ENCODE data around the gene SIMC1.

Gene SIMC1

DNA sequence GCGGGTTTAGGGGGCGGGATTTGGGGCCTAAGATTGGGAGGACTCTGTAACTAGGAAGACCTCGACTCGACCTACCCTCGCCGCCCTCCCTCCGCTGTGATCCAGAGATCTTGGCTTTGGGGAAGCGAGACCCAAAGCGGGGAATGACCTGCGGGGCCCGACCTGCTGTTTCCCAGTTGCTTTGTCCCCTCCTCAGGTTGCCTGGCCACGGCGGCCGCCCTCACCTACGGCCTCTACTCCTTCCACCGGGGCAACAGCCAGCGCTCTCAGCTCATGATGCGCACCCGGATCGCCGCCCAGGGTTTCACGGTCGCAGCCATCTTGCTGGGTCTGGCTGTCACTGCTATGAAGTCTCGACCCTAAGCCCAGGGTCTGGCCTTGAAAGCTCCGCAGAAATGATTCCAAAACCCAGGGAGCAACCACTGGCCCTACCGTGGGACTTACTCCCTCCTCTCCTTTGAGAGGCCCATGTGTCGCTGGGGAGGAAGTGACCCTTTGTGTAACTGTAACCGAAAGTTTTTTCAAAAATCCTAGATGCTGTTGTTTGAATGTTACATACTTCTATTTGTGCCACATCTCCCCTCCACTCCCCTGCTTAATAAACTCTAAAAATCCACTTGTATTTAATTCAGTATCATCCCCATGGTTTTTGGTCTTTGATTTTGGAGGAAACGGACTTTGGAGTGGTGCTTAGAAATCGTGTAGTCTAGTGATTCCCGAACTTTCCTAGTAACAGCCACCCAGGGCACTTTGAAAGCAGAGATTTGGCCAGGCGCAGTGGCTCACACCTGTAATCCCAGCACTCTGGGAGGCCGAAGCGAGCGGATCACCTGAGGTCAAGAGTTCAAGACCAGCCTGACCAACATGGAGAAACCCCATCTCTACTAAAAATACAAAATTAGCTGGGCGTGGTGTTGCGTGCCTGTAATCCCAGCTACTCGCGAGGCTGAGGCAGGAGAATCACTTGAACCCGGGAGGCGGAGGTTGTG lies 151.2 kb downstream of the SIMC1 start:
- no peak for DNase-seq (ENCODE audit: low read depth)

- no peak for DNase-seq (ENCODE audit: low read depth)
These were observed 153.3 kb downstream of the SIMC1 start for GRCh38 chr5:176391479-176391878.

DNA sequence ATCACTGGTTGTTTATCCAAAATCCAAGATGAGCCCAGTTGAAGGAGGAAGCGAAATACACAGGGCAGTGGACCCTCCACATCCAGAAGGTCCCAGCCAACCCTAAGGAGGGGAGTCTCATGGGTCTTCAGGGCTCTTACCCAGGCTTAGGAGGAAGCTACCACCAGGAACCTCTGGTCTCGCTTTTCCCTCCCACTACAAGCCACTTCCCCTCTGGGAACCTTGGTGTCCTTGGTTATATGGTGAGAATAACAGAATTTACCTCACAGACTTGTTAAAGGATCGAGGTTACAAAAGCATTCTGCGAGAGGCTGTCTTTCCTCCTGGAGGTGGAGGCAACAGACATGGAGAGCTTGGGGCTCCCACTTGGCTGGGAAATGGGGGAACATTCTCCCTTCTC lies 153.8 kb downstream of the SIMC1 start:
- no peak for DNase-seq (ENCODE audit: low read depth)

DNA sequence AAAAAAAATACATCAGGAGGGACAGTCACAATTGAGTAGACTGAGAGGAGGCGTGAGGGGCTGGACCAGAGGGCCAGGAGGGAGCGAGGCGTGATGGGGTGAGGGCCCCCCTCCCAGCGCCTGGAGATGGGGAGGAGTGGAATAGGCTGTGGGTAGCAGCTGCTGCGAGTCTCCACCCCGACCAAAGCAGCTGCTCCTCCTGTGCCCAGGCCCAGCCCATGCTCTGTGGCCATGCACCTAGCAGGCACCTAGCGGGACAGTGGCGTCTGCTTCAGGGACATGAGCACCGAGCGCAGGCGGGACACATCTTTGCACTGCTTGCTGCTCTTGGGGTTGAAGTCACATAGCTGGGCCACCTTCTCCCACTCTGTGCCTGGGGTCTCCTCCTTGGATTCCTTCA lies 154.3 kb downstream of the SIMC1 start:
- DNase-seq (ENCODE audit: low read depth), result no peak

DNA sequence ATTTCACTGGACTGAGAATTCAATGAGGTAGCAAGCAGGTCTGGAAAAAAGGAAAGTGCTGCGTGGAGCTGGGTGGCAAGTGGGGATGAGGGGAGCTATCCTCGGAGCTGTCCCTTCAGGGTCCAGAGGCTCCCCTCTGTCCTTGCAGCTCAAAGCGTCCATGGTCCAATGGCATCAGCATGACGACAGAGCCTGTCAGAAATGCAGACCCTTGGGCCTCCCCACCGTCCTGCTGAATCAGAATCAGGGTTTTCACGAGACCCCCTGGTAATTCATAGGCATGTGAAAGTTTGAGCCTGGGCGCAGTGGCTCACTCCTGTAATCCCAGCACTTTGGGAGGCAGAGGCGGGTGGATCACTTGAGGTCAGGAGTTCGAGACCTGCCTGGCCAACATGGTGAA lies 155.9 kb downstream of the SIMC1 start:
- no peak for DNase-seq (ENCODE audit: low read depth)

- no peak for DNase-seq (ENCODE audit: low read depth)
These were observed 156.9 kb downstream of the SIMC1 start for GRCh38 chr5:176394881-176395675.

Data from activated gamma-delta T cell treated with anti-CD3 and anti-CD28 coated beads, Interleukin-2, amount 50 U/mL, for 16 hours (primary cell).